DND-41 (cell line): ENCODE measurements around the gene RNF43.

Source experiments
- CTCF ChIP-seq: IDR thresholded peaks from 2 replicates; pipeline ENCODE4 v1.5.1; 2012; ENCODE audit warnings: borderline replicate concordance, low read length, moderate library complexity, mild to moderate bottlenecking; ENCODE audit not compliant: poor library complexity, severe bottlenecking; ENCODE audit errors: extremely low read depth
- EZH2 ChIP-seq: IDR thresholded peaks from 3 replicates; pipeline ENCODE4 v1.6.1; 2012; ENCODE audit warnings: borderline replicate concordance, low read depth, mild to moderate bottlenecking, moderate library complexity, low read length, inconsistent platforms; ENCODE audit not compliant: severe bottlenecking

- no peak for TF ChIP-seq CTCF
- no peak for TF ChIP-seq EZH2
These were observed 33.4 kb downstream of the RNF43 start for GRCh38 chr17:58383892-58384462.
